H1 (cell line): ENCODE results near the gene CDC42EP1. TPM values are rescaled to one million over a fixed set of nuclear protein-coding genes. Genes with fewer than 3 reads are reported as not detected.

ENCODE experiments used
- BACH1 ChIP-seq: IDR thresholded peaks from 2 replicates; pipeline ENCODE4 v1.6.1; 2012; ENCODE audit warnings: low read length, improper control_type of control experiment
- CBX5 ChIP-seq: fragments of 300-800, 300-1000 bp; sonication (generic); IDR thresholded peaks from 2 replicates; pipeline ENCODE4 v1.7.1; 2016; ENCODE audit warnings: antibody characterized with exemption, low read length, low read depth
- CEBPB ChIP-seq: IDR thresholded peaks from 2 replicates; pipeline ENCODE4 v1.6.1; 2012; ENCODE audit warnings: low read depth, low read length
- CTCF ChIP-seq, 3 experiments: IDR thresholded peaks; 1 replicate in 2 of 3; 2 replicates in 1 of 3; pipeline versions ENCODE4 v1.5.1 to v1.6.1; 2011; ENCODE audit warnings: low read length in 3 of 3, mild to moderate bottlenecking in 3 of 3, inconsistent platforms in 2 of 3, low read depth in 1 of 3, moderate library complexity in 1 of 3; ENCODE audit not compliant: insufficient read depth in 1 of 3; ENCODE audit errors: control extremely low read depth in 1 of 3
- FOSL1 ChIP-seq: IDR thresholded peaks from 2 replicates; pipeline ENCODE4 v1.6.1; 2011; ENCODE audit warnings: mild to moderate bottlenecking, low read depth, low read length, moderate library complexity; ENCODE audit not compliant: insufficient read depth
- GABPA ChIP-seq: IDR thresholded peaks from 2 replicates; pipeline ENCODE4 v1.6.1; 2011; ENCODE audit warnings: mild to moderate bottlenecking, low read length, moderate library complexity, borderline replicate concordance; ENCODE audit not compliant: insufficient read depth
- GTF2F1 ChIP-seq: IDR thresholded peaks from 2 replicates; pipeline ENCODE4 v1.6.1; 2012; ENCODE audit warnings: low read depth, low read length, improper control_type of control experiment, borderline replicate concordance
- HDAC6 ChIP-seq: IDR thresholded peaks from one replicate; pipeline ENCODE4 v1.7.1; 2012; ENCODE audit warnings: low read depth, mild to moderate bottlenecking, inconsistent platforms, low read length, moderate library complexity
- JUN ChIP-seq: IDR thresholded peaks from 2 replicates; pipeline ENCODE4 v1.6.1; 2011; ENCODE audit warnings: low read depth, mild to moderate bottlenecking, improper control_type of control experiment, low read length
- JUND ChIP-seq: IDR thresholded peaks from 2 replicates; pipeline ENCODE4 v1.6.1; 2011; ENCODE audit warnings: mild to moderate bottlenecking, improper control_type of control experiment, low read length
- KDM5A ChIP-seq: fragments of 200-600 bp; IDR thresholded peaks from 2 replicates; pipeline ENCODE4 v1.7.1; 2012; ENCODE audit warnings: mild to moderate bottlenecking, low read length, inconsistent platforms, mixed read lengths
- POU5F1 ChIP-seq: IDR thresholded peaks from 2 replicates; pipeline ENCODE4 v1.6.1; 2011; ENCODE audit warnings: low read depth, mild to moderate bottlenecking, low read length, moderate library complexity
- RAD21 ChIP-seq, 2 experiments: IDR thresholded peaks in 1 of 2; conservative IDR thresholded peaks in 1 of 2; 2 replicates each; pipeline ENCODE4 v1.6.1; 2011; ENCODE audit warnings: low read depth in 2 of 2, low read length in 2 of 2, improper control_type of control experiment in 1 of 2, inconsistent platforms in 1 of 2, mild to moderate bottlenecking in 1 of 2, moderate library complexity in 1 of 2
- RFX5 ChIP-seq: IDR thresholded peaks from 2 replicates; pipeline ENCODE4 v1.6.1; 2011; ENCODE audit warnings: low read depth, low read length, improper control_type of control experiment, borderline replicate concordance
- RNF2 ChIP-seq: fragments of 200-900, 300-1000 bp; sonication (generic); IDR thresholded peaks from 2 replicates; pipeline ENCODE4 v1.7.1; 2016; ENCODE audit warnings: borderline replicate concordance, low read depth, mild to moderate bottlenecking, antibody characterized with exemption, low read length; ENCODE audit not compliant: poor library complexity, severe bottlenecking; ENCODE audit errors: missing control alignments
- RXRA ChIP-seq: IDR thresholded peaks from 2 replicates; pipeline ENCODE4 v1.6.1; 2011; ENCODE audit warnings: low read depth, mild to moderate bottlenecking, low read length, moderate library complexity; ENCODE audit not compliant: insufficient read depth
- SP4 ChIP-seq: IDR thresholded peaks from 2 replicates; pipeline ENCODE4 v1.6.1; 2012; ENCODE audit warnings: low read length, inconsistent platforms
- SUZ12 ChIP-seq: fragments of 200-600 bp; sonication (generic); IDR thresholded peaks from 2 replicates; pipeline ENCODE4 v1.6.1; 2012; ENCODE audit warnings: mild to moderate bottlenecking, inconsistent platforms, low read length, moderate library complexity, mixed read lengths
- TAF7 ChIP-seq: optimal IDR thresholded peaks from 2 replicates; pipeline ENCODE3; 2011; ENCODE audit warnings: low read depth, mild to moderate bottlenecking, inconsistent platforms, low read length, moderate library complexity, borderline replicate concordance
- polyA plus RNA-seq, 7 experiments: library from polyadenylated mRNA; depleted of rRNA in 3 of 7; stranded (reverse) in 5 of 7; unstranded in 2 of 7; fragments of >200 nt in 5 of 7; fragments of 200-250 nt in 2 of 7; gene quantifications; 1 replicate in 5 of 7; 2 replicates in 1 of 7; 4 replicates in 1 of 7; pipeline versions ENCODE4 v1.2.1 to v1.2.3, GENCODE V29; 2011 to 2013; ENCODE audit warnings: missing spikeins in 2 of 7, mixed read lengths in 2 of 7
- total RNA-seq: library from RNA; stranded (reverse); fragmentation: NEBNext Ultra II Directional; extraction: Animal tissue kit (Norgen Biotek cat#: 25700); gene quantifications from 2 replicates; pipeline ENCODE4 v1.2.1, GENCODE V29; 2021

Gene CDC42EP1
- total and polyA plus RNA-seq, 2 of the 8 experiments (the other 6 are each of a cell fraction or from before 2014, with no cell fraction given) = 8.3 to 11.2 TPM

GRCh38 chr22:37561212-37562048, 1.1 kb downstream of the CDC42EP1 start (continued):
- TF ChIP-seq KDM5A (no peak), SP4 (no peak), GABPA (peak; percentile 69; the same call in 1 of the 2 replicates), CBX5 (no peak), TAF7 (no peak), SUZ12 (peak; percentile 81), RXRA (no peak), POU5F1 (no peak), RAD21 (IDR thresholded peaks at IDR 0.05 in 1 of 2, conservative IDR thresholded peaks at IDR 0.05 in 1 of 2; ENCODE audit: low read depth in 2 of 2, low read length in 2 of 2) (peak; percentile 40 to 62; a peak in 3 of 4 replicates), RNF2 (no peak), CEBPB (peak; percentile 98), GTF2F1 (no peak), RFX5 (no peak), FOSL1 (no peak), BACH1 (no peak), CTCF (IDR thresholded peaks at IDR 0.05; ENCODE audit: control extremely low read depth in 1 of 3, insufficient read depth in 1 of 3, low read depth in 1 of 3, low read length in 3 of 3) (peak; percentile 78 to 88 (median 84)), JUND (peak; percentile 94), JUN (no peak), HDAC6 (no peak)
